Caco-2 (cell line): ENCODE data around the gene KREMEN2. TPM values are rescaled to one million over a fixed set of nuclear protein-coding genes. Genes with fewer than 3 reads are reported as not detected.

Source experiments
- BruUV-seq: library from RNA; stranded (reverse); fragments of 400-500 nt; replicated peaks from 2 replicates; lab custom pipeline; 2021; lab: Mats Ljungman, UMichigan
- CTCF ChIA-PET: fragments of 300-600 bp; sonication (Branson Sonifier 250); formaldehyde crosslinking; loops from one replicate; lab custom pipeline; 2022; ENCODE audit warnings: antibody characterized with exemption; lab: Charles Lee
- POLR2A ChIA-PET: fragments of 300-600 bp; sonication (Branson Sonifier 250); formaldehyde crosslinking; loops from one replicate; lab custom pipeline; 2022; ENCODE audit warnings: antibody characterized with exemption; lab: Charles Lee
- DNase-seq, 2 experiments: peaks; one replicate each; pipeline versions ENCODE4 v3.0.0 to v3.0.0-alpha.2; 2020 to 2022
- H3K27me3 ChIP-seq: replicated peaks from 2 replicates; pipeline ENCODE4 v1.6.0; 2011; ENCODE audit warnings: low read length; ENCODE audit not compliant: control insufficient read depth, insufficient read depth
- H3K36me3 ChIP-seq: 2 replicates; pipeline ENCODE4 v1.5.1; 2011; ENCODE audit warnings: low read length; ENCODE audit not compliant: control insufficient read depth, insufficient read depth
- H3K4me1 ChIP-seq: fragments of 250-450 bp; sonication (Bioruptor Pico); 2 replicates; pipeline ENCODE4 v1.5.1; 2020; ENCODE audit warnings: mild to moderate bottlenecking
- H3K4me3 ChIP-seq: 2 replicates; pipeline ENCODE4 v1.5.1; 2011; ENCODE audit warnings: low read depth, mild to moderate bottlenecking, control low read depth, low read length
- H3K9me3 ChIP-seq: fragments of 250-450 bp; sonication (Bioruptor Pico); 2 replicates; pipeline ENCODE4 v1.5.1; 2020; ENCODE audit warnings: mild to moderate bottlenecking, moderate library complexity
- H3K27ac Mint-ChIP-seq: one replicate; pipeline ENCODE4 v1.8.0; 2022; ENCODE audit warnings: mixed read lengths; ENCODE audit not compliant: unreplicated experiment
- H3K27me3 Mint-ChIP-seq: one replicate; pipeline ENCODE4 v1.8.0; 2022; ENCODE audit warnings: mixed read lengths; ENCODE audit not compliant: insufficient read depth, unreplicated experiment
- H3K36me3 Mint-ChIP-seq: one replicate; pipeline ENCODE4 v1.8.0; 2022; ENCODE audit warnings: mild to moderate bottlenecking, mixed read lengths; ENCODE audit not compliant: insufficient read depth, unreplicated experiment
- H3K4me1 Mint-ChIP-seq: one replicate; pipeline ENCODE4 v1.8.0; 2022; ENCODE audit warnings: low read depth, mixed read lengths; ENCODE audit not compliant: unreplicated experiment
- H3K4me3 Mint-ChIP-seq: one replicate; pipeline ENCODE4 v1.8.0; 2022; ENCODE audit warnings: mild to moderate bottlenecking, moderate library complexity, mixed read lengths; ENCODE audit not compliant: unreplicated experiment
- H3K9me3 Mint-ChIP-seq: one replicate; pipeline ENCODE4 v1.8.0; 2022; ENCODE audit warnings: mixed read lengths; ENCODE audit not compliant: unreplicated experiment
- CTCF ChIP-seq, 2 experiments: fragments of 200-600 bp in 1 of 2; IDR thresholded peaks; 1 replicate in 1 of 2; 2 replicates in 1 of 2; pipeline versions ENCODE4 v1.5.1 to v1.8.0; 2011 to 2022; ENCODE audit warnings: antibody characterized with exemption in 1 of 2, control low read depth in 1 of 2, inconsistent platforms in 1 of 2, low read depth in 1 of 2, low read length in 1 of 2, mild to moderate bottlenecking in 1 of 2, moderate library complexity in 1 of 2; ENCODE audit not compliant: insufficient read depth in 1 of 2, severe bottlenecking in 1 of 2, unreplicated experiment in 1 of 2
- intact Hi-C: fragments of 100-400 bp; cut with micrococcal nuclease; formaldehyde crosslinking; loops from one replicate; pipeline ENCODE4 v1.10.0; 2022; ENCODE audit not compliant: unreplicated experiment
- total RNA-seq: library from RNA; stranded (reverse); gene quantifications from 2 replicates; pipeline ENCODE4 v1.2.3, GENCODE V29; 2022

The KREMEN2 gene
- total RNA-seq, 1 experiment from 2014 or later = 2.2 TPM

- H3K36me3 Mint-ChIP-seq = no peaks in the 10 kb centered on the region
- Histone ChIP-seq H3K27me3 (no peaks in the 10 kb centered on the region), H3K9me3 (no peaks in the 10 kb centered on the region), H3K36me3 (no peaks in the 10 kb centered on the region), H3K4me3 (no peak overlapping the region), H3K4me1 (0 out of 2 replicates have a peak, but pooled peaks cover 8% of the 10 kb centered on the region)
- no peak for DNase-seq
- H3K4me1 Mint-ChIP-seq = no peaks in the 10 kb centered on the region
- BruUV-seq = no TSS peak
- POLR2A ChIA-PET = no interaction called here
- no peak overlapping the region for H3K4me3 Mint-ChIP-seq
- H3K9me3 Mint-ChIP-seq = no peaks in the 10 kb centered on the region
- CTCF ChIA-PET = no interaction called here
- no peaks in the 10 kb centered on the region for H3K27me3 Mint-ChIP-seq
- TF ChIP-seq CTCF (IDR thresholded peaks at IDR 0.05; ENCODE audit: insufficient read depth in 1 of 2, low read depth in 1 of 2, low read length in 1 of 2, severe bottlenecking in 1 of 2, unreplicated experiment in 1 of 2) = no peak
- intact Hi-C loops = no loop called here
- no peak overlapping the region for H3K27ac Mint-ChIP-seq
Measured at GRCh38 chr16:2986623-2987188, 22.6 kb downstream of the KREMEN2 start.

- BruUV-seq = no TSS peak
- Mint-ChIP-seq H3K9me3 (no peaks in the 10 kb centered on the region), H3K27ac (no peak overlapping the region), H3K27me3 (no peaks in the 10 kb centered on the region), H3K4me3 (no peak overlapping the region), H3K36me3 (no peaks in the 10 kb centered on the region), H3K4me1 (no peaks in the 10 kb centered on the region)
- H3K36me3 ChIP-seq = no peaks in the 10 kb centered on the region
- CTCF ChIA-PET = no interaction called here
- 0 out of 2 replicates have a peak, but pooled peaks cover 8% of the 10 kb centered on the region for H3K4me1 ChIP-seq
- POLR2A ChIA-PET = no interaction called here
- H3K4me3 ChIP-seq = no peak overlapping the region
- no peaks in the 10 kb centered on the region for H3K27me3 ChIP-seq
- H3K9me3 ChIP-seq = no peaks in the 10 kb centered on the region
- intact Hi-C loops = no loop called here
- no peak for TF ChIP-seq CTCF (IDR thresholded peaks at IDR 0.05; ENCODE audit: insufficient read depth in 1 of 2, low read depth in 1 of 2, low read length in 1 of 2, severe bottlenecking in 1 of 2, unreplicated experiment in 1 of 2)
- DNase-seq = no peak
Measured at GRCh38 chr16:2987286-2987685, 23.2 kb downstream of the KREMEN2 start.

- Mint-ChIP-seq H3K36me3 (no peaks in the 10 kb centered on the region), H3K9me3 (no peaks in the 10 kb centered on the region), H3K4me1 (no peaks in the 10 kb centered on the region), H3K4me3 (no peak overlapping the region), H3K27me3 (no peaks in the 10 kb centered on the region), H3K27ac (no peak overlapping the region)
- Histone ChIP-seq H3K4me1 (0 out of 2 replicates have a peak, but pooled peaks cover 8% of the 10 kb centered on the region), H3K9me3 (no peaks in the 10 kb centered on the region), H3K27me3 (no peaks in the 10 kb centered on the region), H3K4me3 (no peak overlapping the region), H3K36me3 (no peaks in the 10 kb centered on the region)
- POLR2A ChIA-PET = no interaction called here
- no TSS peak for BruUV-seq
- TF ChIP-seq CTCF (IDR thresholded peaks at IDR 0.05; ENCODE audit: insufficient read depth in 1 of 2, low read depth in 1 of 2, low read length in 1 of 2, severe bottlenecking in 1 of 2, unreplicated experiment in 1 of 2) = no peak
- CTCF ChIA-PET = no interaction called here
- DNase-seq = no peak
- intact Hi-C loops = no loop called here
Measured at GRCh38 chr16:2987833-2988232, 23.8 kb downstream of the KREMEN2 start.
